ENCODE results near the gene PXT1.

PXT1 gene

DNA sequence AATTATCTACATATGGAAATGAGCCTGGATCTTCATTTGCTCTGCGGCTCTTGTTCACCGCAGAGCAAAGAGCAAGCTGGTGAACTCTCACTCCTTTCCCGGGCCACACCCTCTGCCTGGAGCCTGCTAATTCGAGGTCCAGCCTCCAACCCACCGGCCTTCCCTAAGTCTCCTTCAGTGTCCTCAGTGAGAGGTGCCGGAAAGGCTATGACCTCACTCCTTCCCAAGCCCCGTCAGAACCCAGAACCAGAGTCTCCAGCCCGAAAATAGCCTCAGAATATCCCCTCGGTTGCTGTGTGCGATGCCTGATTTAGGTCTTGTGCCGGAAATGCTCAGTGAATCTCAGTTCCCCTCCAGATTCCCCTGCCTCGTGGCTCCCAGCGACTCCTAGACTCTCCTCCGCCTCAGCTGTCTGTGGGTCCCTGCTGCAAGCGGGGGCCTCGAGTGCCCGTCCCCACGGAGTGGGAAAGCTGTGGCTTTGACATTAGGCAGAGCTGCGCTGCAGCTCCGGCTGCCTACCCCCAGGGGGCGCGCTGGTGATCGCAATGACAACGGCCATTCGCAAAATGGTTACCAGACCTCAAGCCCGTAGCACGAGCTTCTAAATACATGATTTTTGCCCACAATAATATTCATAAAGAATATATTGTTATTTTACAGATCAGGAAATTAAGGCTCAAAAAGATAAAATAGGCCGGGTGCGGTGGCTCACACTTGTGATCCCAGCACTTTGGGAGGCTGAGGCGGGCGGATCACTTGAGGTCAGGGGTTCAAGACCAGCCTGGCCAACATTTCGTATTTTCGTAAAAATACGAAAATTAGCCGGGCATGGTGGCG lies 101.8 kb downstream of the PXT1 start:
- Histone ChIP-seq H3K36me3 (ENCODE audit: control insufficient read depth, insufficient read depth, low read length) (no peaks in the 10 kb centered on the region), H3K27me3 (ENCODE audit: control insufficient read depth, insufficient read depth, low read length) (peaks cover 18% of the 10 kb centered on the region), H3K4me1 (ENCODE audit: control insufficient read depth, insufficient read depth, low read length) (peaks cover 8% of the 10 kb centered on the region; the same call in 1 of the 2 replicates), H3K9ac (ENCODE audit: low read depth, low read length) (0 out of 2 replicates have a peak overlapping the region, but pooled peaks have one; percentile 26), H3K4me3 (ENCODE audit: low read depth, low read length) (peak overlapping the region; percentile 54), H3K27ac (ENCODE audit: low read depth, low read length) (no peak overlapping the region), H3K9me3 (ENCODE audit: control insufficient read depth, insufficient read depth, low read length) (no peaks in the 10 kb centered on the region)
